Muscle of back (tissue), 11 donors: ENCODE measurements around the gene PARP14. TPM values are rescaled to one million over a fixed set of nuclear protein-coding genes. Genes with fewer than 3 reads are reported as not detected.
"Not testable (repeated sequence)": the region's sequence is repeated elsewhere in the genome, so short reads cannot be mapped to it uniquely, and the experiment has no call there.

Source experiments
- DNase-seq, 3 donors: peaks; one replicate each; pipeline versions ENCODE4 v3.0.0 to v3.0.0-alpha.2; 2013
- polyA plus RNA-seq, 10 donors: library from polyadenylated mRNA; unstranded; fragments of 120-200 nt; gene quantifications; one replicate each; pipeline ENCODE4 v1.2.1, GENCODE V29; 2013; ENCODE audit not compliant: insufficient read length in 10 of 10

Gene PARP14
- polyA plus RNA-seq, 10 donors: 7.0 to 14.1 (median 9.5) TPM

DNA sequence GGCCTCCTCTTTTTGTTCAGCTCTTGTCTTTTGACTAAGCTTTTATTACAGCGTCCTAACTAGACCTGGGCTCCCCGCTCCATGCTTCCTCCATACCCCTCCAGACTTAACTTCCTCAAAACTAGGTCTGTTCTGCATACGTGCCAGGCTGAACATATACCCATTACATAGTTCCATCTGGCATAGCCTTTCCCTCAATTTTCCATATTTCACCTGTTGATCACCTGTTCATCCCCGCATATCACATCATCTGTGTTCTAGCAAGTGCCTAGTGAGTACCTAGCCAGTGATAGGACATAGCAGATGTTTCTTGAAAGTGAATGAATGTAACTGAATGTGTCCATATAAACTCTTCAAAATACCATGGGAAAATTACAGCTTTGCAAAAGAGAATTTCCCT is 36.0 kb downstream of the PARP14 start:
- DNase-seq: no peak

DNA sequence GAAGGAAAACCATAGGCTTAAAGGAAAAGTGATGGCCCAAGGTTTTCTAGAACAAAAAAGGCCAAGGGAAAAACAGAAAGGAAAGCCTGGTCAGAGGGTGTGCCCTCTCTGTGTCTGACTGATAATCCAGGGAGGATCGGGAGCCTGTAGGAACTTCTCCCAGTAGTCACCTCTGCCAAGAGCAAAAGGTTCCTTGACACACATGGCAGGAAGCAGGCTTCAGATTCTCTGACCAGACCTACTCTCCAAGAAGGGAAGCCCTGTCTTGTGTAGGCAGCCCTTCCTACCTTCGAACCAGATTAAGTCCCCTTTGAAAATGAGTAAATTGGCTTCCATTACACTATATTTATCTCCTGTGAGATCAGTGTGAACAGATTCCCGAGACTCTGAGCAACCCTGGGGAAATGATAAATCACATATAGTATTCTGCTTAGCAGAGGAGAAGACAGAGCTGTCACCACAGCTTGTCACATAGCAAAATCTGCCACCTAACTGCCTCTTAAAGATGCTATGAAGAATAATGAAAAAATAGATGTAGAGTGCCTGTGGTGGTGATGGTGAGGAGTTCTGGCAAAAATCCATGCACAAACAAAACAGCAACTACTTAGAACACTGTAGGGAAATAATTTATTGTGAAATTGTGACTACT is 38.8 kb downstream of the PARP14 start:
- no peak for DNase-seq

DNA sequence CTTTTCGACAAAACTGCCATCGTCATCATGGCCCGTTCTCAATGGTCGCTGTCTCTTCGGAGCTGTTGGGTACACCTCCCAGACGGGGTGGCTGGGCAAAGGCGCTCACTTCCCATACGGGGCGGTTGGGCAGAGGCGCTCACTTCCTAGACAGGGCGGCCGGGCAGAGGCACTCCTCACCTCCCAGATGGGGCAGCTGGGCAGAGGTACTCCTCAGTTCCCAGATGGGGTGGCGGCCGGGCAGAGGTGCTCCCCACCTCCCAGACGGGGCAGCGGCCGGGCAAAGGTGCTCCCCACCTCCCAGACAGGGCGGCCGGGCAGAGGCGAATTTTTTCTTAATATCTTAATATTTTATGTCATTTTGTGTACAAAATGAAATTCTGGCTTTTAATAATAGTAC is 44.5 kb downstream of the PARP14 start:
- DNase-seq: no peak

DNA sequence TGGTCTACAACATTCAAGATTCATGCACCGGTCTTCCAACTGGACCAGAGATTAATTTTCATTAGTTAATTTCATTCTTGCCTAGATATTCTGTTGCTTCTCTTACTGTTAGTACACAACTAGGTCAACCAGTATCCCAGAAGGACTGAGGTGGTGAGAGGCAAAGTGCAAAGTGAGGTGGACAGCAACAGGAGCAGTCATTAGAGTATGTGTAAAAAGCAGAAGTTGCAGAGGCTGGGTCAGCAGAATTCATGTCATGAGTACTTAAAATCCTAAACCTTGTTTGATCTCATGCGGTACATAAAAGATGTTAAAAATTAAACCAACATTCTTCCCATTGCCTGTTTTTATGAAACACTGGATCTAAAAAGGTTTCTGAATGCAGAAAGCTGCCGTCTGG is 46.7 kb downstream of the PARP14 start:
- DNase-seq: no peak

DNA sequence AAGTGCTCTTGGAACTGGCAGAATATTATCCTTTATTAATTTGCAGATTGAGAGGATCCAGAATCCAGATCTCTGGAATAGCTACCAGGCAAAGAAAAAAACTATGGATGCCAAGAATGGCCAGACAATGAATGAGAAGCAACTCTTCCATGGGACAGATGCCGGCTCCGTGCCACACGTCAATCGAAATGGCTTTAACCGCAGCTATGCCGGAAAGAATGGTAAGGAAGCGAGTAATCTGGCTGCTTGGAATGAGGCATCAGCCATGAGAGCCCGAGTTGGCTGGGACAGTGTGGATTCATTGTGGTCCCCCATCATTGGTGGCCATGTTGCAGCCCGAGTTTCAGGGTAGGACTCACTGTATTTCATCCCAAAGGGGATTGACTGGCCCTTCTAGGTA is 47.1 kb downstream of the PARP14 start:
- no peak for DNase-seq

DNA sequence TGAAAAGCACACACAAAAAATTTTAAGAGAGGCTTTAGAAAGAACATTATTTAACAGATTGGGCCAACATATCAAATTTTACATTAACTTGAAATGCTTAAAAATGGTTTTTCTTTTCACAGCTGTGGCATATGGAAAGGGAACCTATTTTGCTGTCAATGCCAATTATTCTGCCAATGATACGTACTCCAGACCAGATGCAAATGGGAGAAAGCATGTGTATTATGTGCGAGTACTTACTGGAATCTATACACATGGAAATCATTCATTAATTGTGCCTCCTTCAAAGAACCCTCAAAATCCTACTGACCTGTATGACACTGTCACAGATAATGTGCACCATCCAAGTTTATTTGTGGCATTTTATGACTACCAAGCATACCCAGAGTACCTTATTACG is 47.5 kb downstream of the PARP14 start:
- no peak for DNase-seq

DNA sequence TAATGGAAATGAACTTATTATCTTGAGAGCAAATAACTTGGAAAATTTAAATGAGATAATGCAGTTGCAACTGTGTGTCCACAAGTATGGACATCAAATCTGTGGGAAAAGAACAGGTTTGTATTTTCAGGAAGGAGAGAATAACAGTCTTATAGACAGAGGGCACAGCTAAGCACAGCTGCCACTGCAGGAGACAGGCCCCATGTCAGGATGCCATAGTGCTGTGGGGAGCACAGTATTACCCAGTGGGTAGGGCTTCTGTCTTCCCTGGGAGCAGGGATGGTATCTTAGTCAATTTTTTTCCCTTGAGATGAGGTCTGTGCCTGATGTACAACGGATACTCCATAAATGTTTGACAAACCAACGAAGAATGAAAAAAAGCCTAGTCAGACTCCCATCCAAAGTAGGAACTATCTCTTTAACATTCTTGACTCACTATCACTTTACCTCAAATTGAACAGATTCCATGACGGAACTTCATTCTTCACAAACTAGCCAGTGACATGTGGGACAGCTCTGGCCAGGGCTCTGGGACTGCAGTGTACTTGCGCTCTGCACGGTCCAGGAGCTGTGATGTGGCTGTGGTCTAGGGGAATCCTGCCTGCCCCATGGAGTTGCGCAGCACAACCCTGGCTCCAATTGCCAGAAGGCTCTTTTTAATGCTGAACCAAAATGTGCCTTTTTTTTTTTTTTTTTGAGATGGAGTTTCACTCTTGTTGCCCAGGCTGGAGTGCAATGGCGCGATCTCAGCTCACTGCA is 48.3 kb downstream of the PARP14 start:
- DNase-seq: no peak

DNA sequence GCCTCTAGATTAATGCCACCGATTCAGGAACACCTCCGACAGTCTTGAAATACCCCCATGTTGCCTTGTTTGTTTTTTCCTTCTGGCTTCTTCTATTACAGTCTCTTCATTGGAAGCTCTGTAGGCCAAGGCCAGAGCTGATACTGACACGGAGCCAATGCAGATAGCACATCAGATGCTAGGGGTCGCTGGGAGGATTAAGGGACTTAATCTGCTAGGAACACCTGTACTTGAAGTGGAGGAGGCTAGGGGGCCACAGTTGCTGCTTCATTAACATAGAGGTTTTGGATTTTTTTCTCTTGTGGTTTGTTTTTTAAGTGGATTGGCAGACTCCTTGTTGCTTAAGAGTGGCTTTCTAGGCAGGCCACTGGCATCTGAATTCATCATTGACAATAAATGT is 49.6 kb downstream of the PARP14 start:
- DNase-seq: no peak

DNA sequence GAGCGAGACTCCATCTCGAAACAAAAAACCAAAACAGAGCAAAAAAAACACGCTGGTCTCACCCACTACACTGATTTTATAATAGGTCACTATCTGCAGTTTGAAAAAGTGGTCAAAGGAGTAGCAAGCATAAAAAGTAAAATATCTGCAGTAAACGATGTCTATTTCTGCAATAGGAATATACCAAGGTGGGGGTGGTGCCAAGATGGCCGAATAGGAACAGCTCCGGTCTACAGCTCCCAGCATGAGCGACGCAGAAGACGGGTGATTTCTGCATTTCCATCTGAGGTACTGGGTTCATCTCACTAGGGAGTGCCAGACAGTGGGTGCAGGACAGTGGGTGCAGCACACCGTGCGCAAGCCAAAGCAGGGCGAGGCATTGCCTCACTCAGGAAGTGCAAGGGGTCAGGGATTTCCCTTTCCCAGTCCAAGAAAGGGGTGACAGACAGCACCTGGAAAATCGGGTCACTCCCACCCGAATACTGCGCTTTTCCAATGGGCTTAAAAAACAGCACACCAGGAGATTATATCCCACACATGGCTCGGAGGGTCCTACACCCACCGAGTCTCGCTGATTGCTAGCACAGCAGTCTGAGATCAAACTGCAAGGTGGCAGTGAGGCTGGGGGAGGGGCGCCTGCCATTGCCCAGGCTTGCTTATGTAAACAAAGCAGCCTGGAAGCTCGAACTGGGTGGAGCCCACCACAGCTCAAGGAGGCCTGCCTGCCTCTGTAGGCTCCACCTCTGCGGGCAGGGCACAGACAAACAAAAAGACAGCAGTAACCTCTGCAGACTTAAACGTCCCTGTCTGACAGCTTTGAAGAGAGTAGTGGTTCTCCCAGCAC is 52.3 kb downstream of the PARP14 start:
- DNase-seq: not testable (repeated sequence)

DNA sequence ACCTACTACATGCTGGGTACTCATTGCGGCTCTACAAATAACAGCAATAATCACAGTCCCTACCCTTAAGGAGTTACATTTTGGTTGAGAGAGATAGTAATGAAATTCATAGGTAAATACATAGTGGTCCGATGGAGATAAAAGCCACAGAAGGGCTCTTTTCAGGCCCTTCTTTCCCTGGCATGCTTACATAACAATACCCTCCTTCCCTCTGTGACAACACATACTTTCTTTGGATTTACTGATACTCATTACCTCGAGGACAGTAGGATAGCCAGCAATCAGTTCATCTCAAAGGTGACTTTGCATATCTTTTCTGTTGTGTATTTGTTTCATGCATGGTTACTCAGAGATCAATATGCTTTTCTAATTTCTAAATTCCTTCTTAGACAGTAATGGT is 58.5 kb downstream of the PARP14 start:
- no peak for DNase-seq

DNA sequence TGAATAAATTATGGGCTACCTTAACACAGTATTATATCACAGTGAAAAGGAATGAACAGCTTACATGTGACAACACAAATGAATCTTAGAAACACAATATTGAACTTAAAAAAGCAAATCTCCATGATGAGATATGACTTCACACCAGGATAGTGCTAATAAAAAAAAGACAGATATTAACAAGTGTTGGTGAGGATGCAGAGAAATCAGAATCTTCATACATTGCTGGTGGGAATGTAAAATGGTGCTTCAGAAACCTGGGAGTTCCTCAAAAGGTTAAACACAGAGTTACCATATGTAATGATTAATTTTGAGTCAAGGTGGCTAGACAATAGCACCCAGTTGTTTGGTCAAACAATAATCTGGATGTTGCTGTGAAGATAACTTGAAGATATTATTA is 61.6 kb downstream of the PARP14 start:
- no peak for DNase-seq

DNA sequence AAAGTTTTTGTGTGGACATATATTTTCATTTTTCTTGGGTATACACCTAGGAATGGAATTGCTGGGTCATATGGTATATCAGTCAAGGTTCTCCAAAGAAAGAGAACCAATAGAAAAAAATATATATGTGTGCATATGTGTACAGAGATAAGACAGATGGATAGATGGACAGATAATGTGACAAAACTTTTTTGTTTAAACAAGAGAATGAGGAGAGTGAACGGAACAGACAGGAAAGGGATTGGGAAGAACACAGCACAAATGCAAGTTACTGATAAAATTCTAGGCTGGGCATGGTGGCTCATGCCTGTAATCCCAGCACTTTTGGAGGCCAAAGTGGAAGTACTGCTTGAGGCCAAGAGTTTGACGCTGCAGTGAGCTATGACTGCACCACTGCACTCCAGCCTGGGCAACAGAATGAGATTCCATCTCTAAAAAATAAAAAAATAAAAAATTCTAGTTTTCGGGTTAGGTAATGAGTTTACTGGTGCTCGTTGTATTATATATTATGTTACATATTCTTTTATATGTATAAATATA is 63.0 kb downstream of the PARP14 start:
- DNase-seq: no peak

DNA sequence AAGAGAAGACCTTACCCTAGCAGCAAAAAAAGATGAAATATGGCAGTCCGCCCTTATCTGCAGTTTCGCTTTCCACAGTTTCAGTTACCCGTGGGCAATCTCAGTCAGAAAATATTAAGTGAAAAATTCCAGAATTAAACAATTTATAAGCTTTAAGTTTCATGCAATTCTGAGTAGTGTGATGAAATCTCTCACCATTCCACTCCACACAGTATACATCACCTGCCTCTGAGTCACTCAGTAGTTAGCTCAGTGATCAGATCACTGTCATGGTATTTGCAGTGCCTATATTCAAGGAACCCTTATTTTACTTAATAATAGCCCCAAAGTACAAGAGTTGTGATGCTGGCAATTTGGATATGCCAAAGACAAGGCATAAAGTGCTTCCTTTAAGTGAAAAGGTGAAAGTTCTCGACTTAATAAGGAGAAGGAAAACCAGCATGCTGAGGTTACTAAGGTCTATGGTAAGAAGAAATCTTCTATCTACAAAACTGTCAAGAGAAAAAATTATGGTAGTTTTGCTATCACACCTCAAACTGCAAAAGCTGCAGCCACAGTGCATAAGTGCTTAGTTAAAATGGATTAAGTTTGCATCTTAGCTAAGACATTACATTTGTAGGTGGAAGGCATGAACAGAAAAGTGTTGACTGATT is 64.9 kb downstream of the PARP14 start:
- no peak for DNase-seq

DNA sequence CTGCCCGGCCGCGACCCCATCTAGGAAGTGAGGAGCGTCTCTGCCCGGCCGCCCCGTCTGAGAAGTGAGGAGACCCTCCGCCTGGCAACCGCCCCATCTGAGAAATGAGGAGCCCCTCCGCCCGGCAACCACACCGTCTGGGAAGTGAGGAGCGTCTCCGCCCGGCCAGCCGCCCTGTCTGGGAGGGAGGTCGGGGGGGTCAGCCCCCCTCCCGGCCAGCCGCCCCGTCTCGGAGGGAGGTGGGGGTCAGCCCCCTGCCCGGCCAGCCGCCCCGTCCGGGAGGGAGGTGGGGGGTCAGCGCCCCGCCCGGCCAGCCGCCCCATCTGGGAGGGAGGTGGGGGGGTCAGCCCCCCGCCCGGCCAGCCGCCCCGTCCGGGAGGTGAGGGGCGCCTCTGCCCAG is 66.7 kb downstream of the PARP14 start:
- not testable (repeated sequence) for DNase-seq

DNA sequence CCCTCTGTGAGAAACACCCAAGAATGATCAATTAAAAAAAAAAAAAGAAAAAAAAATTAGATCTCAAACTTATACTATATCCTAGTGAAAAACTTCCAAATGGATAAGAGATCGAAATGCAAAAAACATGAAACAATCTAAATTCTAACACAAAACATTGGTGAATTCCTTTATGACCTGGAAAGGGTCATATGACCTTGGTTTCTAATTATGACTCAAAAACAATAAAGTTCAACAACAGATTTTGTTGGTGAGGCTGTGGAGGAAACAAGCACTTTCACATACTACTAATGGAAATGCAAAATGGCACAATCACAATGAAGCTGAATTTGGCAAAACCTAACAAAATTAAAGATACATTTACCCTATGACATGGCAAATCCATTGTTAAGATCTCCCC is 67.7 kb downstream of the PARP14 start:
- no peak for DNase-seq

DNA sequence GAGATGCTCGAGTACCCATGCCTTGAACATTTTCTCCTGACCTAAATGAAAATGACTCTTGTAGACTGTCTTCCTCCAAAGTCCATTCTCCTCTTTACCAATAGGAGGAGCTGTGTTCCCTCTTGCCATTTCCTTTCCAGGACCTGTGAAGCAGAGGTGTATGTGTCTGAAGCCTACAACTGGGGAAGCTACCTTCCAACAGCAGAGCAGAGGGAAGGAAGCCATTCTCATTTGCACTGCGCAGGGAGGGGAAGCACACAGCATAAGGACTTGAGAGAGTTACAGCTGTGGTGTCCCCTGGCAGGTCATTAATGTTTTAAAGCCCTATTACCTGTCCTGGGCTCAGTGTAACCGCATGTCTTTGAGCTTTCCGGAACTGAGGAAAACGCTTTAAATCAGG is 74.3 kb downstream of the PARP14 start:
- no peak for DNase-seq

DNA sequence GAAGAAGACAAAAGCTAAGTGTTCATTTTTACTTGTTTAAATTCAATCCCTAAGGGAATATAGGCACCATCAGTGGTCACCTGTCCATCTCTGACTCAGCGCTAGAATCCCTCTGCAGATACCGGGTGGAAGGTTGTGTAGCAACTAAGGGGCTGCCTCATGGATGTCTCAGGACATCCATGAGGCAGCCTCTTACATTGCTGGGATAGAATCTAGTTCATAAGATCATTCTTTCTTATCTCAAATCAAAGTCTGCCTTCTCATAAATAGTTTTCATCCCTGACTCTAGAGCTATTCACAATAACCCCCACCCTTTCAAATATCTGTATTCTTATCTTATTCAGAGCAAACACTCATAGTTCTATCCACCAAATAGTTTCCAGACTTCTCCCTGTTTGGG is 74.9 kb downstream of the PARP14 start:
- DNase-seq: no peak

DNA sequence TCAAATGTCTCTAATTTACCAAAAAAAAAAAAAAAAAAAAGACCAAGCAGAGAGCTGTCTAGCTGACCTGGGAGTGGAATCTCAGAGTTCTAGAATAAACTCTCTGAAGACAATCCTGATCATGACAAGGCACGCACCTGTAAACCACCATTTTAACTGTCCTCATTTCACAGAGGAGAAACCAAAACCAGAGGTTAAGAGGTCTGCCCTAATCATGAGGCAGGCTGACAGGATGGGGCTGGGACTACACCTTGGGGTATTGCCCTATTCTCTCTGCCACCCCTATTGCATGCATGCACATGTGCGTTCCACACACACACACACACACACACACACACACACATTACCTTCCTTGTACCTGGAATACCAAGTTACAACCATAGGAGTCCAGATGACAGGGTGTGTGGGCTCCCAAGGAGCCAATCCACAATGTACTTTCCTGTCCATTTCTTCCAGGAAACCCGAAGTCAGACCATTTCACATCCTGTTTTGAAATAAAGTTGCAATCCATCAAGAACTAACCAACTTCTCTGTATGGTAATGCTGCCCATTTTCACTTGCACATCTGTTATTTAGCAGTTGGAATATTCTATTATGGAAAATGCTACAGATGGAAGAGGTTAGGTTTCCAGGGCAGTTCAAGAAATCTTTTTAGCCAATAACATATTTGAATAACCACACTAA is 78.4 kb downstream of the PARP14 start:
- DNase-seq: no peak

DNA sequence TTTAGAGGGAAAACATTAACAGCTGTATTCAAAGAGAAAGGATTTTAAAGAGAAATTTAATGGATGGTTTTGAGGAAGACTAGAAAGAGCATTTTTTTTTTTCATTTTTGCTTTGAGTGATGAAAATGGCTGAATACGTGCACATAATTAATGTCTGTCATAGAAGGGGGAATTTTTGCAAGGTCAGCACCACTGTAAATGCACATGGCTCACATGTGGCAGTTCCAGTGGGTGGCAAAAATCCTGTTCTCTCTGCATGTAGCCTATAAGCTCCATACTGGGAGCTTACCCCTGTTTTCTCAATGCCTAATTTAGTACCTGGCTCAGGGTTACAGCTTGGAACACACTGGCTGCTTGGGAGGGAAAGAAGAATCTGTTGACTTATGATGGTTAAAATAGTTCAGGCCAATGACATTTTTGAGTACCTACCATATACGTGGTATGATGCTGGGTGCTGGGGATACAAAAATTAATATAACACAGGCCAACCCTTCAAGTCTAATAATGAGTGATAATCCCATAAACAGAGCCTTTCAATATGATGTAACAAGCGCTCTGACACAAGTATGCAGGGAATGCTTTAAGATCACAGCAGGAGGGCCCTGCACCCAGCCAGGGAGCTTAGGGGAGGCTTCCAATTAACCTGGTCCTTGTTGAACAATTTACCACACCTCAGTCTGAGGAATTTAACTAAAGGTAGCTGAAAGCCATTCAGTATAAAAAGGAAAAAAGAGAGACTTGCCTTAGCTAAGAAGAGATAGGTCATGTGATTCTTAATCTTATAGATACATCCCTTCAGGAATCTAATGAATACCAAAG is 80.0 kb downstream of the PARP14 start:
- DNase-seq: no peak

DNA sequence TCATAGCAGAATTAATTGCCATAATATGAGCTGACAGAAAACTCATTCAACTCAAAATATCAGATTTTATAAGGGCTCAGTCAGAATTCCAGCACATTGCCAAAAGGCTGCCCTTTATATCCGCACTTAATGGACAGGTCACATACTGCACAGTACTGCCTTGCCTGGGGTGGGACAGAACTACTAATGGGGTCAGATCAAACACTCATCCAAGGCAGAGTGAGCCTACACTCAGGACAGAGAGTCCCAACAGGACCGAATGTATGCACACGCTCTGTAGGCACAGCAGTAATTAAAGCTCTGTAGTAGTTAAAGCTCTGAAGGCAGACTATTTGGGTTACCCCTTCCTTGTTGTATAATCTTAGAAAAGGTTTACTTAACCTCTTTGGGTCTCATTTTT is 85.8 kb downstream of the PARP14 start:
- DNase-seq: no peak
